GM19035 (cell line): Measurements from ENCODE around the gene SGK1.
A peak's percentile ranks its signal among the peaks of the same experiment; 100 is the strongest.
"Not testable (repeated sequence)": the region's sequence is repeated elsewhere in the genome, so short reads cannot be mapped to it uniquely, and the experiment has no call there.

ENCODE experiments used
- ATAC-seq: cut with Tn5 transposase; IDR thresholded peaks from one replicate; pipeline ENCODE4 v1.9.1; 2021; ENCODE audit not compliant: unreplicated experiment

Gene SGK1

DNA sequence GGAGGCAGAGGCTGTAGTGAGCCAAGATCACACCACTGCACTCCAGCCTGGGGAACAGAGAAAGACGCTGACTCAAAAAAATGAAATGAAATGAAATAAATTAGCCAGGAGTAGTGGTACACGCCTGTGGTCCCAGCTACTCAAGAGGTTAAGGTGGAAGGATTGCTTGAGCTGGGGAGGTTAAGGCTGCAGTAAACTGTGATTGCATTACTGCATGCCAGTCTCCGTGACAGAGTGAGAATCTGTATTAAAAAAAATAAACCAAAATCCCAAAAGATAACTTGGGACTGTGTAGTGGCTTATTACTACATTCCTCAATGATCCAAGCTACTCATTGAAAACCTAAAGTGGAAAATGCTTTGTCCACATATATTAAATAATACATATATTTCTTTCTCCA, 87.0 kb downstream of the SGK1 start:
- ATAC-seq: no peak

DNA sequence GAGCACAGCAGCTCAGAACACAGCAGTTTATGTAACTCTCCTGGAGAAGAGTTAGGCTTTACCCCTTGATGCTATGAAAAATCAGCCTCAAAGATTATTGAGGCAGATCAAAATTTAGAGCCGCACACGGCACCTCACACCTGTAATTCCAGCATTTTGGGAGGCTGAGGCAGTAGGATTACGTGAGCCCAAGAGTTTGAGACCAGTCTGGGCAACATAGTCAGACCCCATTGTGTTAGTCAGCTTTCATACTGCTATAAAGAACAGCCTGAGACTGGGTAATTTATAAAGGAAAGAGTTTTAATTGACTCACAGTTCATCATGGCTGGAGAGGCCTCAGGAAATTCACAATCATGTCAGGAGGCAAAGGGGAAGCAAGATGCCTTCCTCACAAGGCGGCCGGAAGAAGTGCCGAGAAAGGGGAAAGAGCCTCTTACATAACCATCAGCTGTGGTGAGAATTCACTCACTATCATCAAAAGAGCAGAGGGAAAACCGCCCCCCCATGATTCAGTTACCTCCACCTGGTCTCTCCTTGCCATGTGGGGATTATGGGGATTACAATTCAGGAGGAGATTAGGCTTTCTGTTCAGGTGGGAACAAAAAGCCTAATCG, 87.7 kb downstream of the SGK1 start:
- no peak for ATAC-seq

DNA sequence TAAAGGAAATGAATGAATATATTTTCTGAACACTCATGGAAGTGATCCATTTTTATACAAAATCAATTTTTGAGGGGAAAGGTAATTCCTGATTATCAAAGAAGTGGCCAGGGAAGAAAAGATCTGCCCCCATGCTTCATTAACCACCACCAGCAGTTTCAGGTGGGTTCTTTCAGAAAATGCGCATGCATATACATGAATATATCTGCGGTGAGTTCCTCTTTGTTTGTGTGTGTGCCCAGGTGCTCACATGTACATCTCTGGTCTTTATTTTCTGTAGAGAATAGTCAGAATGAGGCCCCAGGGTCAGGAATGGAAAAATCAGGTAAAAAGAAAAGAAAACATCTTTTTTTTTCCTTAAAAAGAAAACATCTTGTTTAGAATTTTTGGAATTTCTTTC, 88.4 kb downstream of the SGK1 start:
- ATAC-seq: no peak

DNA sequence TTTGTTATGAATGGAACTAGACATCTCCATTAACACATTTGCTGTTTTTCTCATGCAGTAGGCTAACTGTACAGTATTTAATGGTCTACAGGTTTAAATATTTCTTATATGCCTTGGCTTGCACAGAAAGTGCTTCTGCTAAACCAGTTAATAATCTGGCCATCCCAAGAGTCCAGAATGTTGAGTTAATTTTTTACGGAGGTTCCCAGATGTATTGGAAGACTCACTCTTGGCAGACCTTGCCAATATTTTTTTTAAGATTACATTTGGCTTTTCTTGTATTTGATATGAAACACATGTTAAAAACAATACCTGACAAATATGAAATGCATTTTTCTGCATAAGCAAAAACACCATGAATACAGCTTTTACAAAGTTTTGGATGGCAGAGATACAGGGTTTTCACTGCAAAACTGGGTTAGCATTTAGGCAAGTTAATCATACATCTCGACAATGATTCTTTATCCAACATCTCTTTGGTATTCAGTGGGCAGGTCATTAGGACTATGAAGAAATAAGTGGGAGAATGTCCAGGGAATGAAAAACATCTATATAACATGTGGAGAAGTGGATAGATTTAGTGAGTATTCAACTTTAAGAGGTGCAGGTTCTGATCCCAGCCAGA, 94.0 kb downstream of the SGK1 start:
- no peak for ATAC-seq

DNA sequence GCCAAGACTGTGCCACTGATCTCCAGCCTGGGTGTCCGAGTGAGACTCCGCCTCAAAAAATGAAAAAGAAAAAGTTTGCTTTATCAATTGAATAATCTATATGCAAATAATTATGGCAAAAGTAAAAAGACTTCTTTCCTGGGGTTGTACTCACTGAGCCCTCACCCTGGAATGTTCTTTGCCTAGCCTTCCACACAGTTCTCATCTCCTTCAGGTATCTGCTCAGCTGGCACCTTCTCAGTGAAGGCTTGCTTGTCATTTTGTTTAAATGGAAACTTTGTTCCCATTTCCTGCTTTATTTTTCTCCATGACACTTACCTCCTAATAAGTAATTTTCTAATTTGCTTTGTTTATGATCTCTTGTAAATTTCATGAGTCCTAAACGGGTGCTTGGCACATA, 96.7 kb downstream of the SGK1 start:
- ATAC-seq: no peak

DNA sequence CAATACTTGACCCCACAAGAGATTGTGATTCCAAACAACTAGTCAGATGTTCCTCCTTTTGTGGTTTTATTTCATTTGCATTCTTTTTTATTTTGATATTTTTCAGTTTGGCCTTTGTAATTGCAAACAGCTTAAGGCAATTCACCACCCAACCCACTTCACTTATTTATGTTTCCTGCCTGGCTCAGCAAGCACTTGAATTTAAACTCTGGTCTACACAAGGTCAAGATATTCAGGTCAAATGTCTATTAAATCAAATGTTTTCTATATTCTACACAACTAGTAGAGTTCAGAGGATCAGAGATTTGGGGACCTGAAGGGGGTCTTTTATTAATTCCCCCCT, 100.1 kb downstream of the SGK1 start:
- no peak for ATAC-seq

DNA sequence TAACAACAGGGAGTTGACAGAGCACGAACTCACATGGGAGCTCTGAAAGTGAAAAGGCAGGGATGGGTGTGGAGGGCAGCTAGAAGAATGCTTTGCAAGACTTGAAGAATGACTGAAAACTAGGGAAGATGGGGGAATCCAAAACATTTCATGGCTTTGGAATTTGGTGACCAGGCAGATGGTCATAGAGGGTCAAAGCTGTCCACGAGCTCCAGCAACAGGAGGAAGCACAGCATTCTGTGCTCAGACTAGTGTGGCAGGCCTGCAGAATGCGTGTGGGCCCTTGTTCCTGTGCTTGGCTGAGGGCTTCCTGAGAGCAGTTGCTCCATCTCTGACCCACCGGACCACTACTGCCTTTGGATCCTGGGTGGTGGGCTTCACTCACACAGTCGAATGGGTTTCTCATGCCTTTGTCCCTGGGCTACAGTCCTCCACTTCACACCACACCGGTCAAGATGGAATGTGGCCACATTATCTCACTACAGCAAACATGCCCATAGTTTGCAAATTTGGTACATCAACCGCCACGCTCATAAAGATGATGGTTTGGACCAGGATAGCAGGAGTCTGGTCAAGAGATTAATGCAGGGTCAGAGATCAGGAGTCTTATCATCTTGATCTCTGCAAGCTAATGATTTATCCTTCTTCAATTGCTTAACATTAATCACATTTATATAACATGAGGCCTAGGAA, 100.7 kb downstream of the SGK1 start:
- ATAC-seq: no peak

DNA sequence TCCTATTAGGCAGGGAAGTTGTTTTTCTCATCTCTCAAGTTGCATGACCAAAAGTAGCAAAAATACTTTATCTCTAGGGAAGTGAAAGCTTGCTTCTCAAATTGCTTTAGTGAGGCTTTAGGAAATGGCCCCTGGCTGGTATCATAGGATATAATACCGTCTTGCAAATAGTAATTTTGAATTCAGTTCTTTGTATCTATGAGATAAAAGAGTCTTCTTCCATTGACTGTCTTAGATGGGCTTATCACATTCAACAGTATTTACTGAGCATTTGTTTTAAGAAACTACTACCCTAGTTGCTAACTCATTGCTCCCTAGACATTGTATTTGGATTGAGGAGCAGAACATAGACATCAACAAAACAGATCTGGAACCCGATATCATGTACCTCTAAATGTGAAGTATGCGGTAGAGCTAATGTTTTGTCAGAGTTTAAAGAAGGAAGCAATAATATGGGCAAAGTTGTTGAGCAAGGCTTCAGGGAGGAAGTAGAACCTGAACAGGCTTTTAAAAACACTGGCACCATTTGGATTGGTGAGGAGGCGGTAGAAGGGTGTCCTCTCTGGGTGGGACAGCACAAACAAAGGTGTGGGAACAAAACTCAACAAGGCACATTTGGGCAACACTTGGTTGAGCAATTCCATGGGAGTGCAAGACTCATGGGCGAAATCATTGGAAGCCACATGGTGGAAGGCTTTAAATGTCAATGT, 101.5 kb downstream of the SGK1 start:
- no peak for ATAC-seq

DNA sequence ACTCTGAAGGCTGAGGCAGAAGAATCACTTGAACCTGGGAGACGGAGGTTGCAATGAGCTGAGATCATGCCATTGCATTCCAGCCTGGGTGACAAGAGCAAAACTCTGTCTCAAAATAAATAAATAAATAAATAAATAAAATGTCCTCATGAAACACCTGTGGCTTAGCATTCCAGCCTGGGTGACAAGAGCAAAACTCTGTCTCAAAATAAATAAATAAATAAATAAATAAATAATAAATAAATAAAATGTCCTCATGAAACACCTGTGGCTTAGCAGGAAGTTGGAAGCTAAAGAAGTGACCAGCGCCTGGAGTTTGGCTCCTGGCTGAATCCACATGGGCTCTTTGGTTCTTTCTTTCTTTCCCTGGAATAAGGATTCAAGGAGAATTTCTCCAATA, 104.5 kb downstream of the SGK1 start:
- ATAC-seq: not testable (repeated sequence)

DNA sequence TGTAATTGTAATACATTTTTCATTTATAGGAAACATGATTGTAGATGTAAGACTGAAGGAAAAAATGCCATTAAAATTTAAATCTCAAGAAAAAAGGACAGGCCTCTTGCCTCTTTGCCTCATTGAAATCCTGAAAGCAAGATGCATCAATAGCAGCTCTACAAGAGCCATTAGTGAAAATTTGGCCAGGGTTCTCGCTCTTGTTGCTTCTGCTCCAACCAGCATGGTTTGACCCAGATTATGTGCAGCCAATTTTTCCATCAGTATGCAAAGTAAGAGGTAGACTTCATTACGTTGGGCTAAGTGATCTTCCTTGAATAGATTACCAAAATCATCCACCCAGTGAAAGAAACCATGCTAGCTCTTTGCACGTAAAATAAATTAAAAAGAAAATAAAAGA, 106.6 kb downstream of the SGK1 start:
- ATAC-seq: no peak

DNA sequence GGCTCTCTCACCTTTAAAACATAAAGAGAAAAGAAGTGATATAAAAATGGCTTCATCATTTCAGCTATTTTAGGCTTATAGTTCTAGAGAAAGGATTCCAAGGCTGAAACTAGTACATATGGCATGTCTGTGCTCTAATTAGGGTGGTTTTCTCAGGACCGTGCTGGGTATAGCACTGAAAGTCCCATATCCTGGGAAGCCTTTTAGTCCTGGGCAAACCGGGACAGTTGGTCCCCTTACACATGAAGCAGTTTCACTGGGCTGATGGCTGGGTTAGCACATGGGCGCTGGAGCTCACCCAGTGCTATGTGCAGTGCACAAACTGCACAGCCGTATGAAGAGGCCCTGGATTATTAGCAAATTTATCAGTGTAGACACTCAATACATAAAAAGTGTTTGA, 110.5 kb downstream of the SGK1 start:
- ATAC-seq: no peak

DNA sequence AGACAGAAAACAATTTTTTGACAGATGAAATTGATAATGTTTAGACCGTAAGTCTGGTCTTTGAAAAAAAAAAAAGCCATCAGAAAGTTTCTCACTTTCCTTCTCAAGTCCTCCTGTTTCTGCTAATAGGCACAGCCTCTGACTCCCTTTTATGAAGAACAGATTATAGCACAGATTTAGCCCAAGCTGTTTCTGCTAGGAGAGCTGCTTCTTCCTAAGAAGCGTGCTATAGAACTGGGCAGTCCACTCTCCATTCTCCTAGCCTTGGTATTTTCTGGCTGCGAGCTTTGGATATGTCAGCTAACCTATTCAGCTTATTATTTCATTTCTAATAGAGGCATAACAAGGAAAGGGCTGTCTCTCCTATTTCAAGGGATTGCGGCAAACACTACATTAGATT, 112.5 kb downstream of the SGK1 start:
- ATAC-seq: no peak

DNA sequence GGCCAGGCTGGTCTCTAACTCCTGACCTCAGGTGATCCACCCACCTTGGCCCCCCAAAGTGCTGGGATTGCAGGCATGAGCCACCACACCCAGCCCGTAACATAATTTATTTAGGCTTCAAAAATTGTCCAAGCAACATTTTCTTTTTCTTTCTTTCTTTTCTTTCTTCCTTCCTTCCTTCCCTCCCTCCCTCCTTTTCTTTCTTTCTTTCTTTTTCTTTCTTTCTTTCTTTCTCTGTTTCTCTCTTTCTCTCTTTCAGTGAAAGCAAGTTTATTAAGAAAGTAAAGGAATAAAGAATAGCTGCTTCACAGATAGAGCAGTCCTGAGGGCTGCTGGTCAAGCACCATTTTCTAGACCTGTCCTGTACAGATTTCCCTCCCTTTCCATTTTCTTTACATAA, 113.2 kb downstream of the SGK1 start:
- ATAC-seq: not testable (repeated sequence)

DNA sequence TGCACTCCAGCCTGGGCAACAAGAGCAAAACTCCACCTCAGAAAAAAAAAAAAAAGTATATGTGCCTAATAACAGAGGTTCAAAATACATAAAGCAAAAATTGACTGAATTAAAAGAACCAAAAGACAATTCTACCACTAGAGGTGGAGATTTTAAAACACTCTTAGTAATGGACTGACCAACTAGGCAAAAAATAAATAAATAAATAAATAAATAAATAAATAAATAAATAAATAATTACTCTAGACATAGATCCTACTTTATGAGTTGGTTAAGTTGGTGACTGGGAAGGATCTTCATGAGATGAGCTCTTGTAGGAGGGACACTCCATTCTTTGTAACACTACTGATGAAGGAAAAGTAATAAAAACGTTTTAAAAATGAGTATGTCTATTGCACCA, 113.9 kb downstream of the SGK1 start:
- ATAC-seq: no peak

DNA sequence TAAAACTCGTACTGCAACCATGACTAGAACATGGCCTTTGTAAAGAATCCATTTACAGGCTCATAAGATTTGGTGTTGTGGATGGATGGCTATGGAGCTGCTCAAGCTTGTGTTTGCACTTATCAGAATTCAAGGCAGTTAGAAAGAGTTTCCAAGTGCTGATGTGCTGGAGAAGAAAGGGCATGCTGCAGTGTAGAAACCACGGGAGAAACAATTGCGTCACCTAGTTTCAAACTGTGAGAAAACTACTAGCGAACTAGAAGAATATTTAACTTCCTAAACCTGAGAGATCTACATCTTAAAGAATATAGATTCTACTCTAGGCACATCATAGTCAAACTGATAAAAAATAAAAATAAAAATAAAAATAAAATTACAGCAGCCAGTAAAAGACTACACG, 116.2 kb downstream of the SGK1 start:
- no peak for ATAC-seq

DNA sequence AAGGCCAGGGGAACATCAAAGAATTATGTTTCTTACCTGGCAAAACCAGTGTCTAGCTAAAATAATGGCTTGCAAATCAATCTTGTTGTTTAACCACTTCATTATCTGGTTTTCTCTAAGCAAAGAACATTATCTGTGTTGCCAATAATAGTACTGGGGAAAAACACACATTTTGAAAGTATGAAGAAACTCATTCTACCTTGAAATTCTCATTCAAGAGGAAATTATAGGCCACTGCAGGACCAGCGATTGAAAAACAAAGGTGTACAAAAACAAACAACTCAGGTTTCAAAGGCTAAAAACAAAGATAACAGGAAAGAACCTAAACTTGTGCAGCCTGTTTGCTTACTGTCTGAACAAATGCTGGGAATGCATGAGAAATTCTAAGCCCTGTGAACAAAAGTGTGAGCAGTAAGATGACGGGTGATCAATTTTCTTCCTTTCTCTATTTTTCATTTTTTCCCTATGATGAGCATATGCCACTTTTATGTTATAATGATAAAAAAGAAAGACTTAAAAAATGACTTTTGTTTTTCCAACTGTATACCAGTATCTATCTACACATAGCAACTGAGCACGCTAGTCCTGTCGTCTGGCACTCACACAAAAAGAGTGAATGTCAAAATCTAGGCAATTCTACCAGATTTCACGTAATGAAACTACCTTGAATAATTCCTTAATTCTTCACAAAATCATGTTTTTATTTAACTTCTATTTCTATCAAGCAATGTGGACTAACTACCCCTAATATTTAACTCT, 117.9 kb downstream of the SGK1 start:
- ATAC-seq: peak; percentile 52

DNA sequence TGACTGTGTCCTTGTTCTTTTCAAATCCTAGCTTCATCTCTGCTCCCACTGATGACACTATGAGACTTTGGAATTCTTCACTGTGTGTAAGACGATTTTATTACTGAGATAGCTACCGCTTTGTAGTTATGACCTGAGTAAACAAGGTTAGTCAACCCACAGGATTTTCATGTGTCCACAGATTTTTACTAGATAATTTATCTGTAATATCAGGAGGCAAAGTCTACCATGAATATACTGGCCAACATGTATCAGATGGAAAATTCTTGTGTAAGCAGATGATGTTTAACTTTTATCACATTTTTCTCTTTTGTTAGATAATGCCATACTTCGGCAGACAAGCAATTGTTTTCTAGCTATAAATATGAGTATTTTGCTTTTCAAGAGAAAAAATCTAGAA, 119.8 kb downstream of the SGK1 start:
- ATAC-seq: no peak

DNA sequence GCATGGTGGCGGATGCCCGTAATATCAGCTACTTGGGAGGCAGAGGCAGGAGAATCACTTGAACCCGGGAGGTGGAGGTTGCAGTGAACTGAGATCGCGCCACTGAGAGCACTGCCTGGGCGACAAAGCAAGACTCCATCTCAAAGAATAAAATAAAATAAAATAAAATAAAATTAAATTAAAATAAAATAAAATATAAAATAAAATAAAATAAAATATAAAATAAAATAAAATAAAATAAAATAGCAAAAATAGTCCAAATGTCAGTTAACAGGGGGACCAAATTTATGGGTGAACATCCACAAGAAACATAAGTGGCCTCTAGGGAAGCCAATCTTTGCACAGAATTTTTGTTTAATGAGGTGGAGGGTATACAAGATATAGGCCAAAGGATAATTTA, 120.2 kb downstream of the SGK1 start:
- ATAC-seq: not testable (repeated sequence)

DNA sequence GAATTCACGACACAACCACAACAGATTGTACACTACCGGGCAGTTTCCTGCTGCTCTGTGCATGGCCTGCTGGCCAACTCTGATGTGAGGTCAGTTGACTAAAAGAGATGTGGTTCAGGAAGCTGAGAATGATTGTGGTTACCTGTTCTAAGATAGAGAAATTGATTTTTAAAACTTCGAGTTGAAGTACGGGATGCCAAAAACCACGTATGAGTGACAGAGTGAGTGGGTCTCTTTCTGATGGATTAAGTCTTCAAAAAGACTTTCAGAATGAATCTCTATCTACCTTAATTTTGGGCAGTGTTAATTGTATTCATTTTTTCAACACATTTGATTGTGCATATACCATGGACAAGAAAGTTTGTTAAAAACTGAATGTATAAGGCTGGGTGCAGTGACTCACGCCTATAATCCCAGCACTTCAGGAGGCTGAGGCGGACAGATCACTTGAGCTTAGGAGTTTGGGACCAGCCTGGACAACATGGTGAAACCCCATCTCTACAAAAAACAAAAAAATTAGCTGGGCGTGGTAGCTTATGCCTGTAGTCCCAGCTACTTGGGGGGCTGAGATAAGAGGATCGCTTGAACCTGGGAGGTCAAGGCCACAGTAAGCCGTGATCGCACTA, 121.2 kb downstream of the SGK1 start:
- ATAC-seq: peak; percentile 62

DNA sequence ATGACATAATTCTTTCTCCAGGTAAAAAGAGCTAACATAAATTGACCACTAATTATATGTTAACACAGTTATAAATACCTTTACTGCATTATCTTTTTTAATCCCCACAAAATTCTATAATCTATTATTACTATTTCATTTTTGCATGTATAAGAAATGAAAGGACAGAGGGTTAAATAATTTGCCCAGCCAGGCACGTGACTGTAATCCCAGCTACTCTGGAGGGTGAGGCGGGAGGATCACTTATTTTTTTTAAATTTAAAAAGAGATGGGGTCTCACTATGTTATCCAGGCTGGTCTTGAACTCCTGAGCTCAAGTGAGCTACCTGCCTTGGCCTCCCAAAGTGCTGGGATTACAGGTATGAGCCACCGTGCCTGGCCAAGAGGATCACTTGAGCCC, 121.9 kb downstream of the SGK1 start:
- ATAC-seq: no peak
